D721Med (cell line): ENCODE results near the gene ABHD8.
A peak's percentile ranks its signal among the peaks of the same experiment; 100 is the strongest.

Experiments used
- DNase-seq: peaks from one replicate; pipeline ENCODE4 v3.0.0; 2011; ENCODE audit warnings: low spot score; ENCODE audit not compliant: insufficient read length
- FAIRE-seq: peaks from 2 replicates; lab custom pipeline; 2011; peaks lifted over from hg19 to GRCh38; lab: Jason Lieb, UNC
- CTCF ChIP-seq: IDR thresholded peaks from 2 replicates; pipeline ENCODE4 v1.5.1; 2012; ENCODE audit warnings: mild to moderate bottlenecking, control low read depth; ENCODE audit not compliant: insufficient read depth; ENCODE audit errors: missing control alignments

ABHD8 gene

GRCh38 chr19:17319473-17320238 lies 16.4 kb upstream of the ABHD8 start:
- no peak for TF ChIP-seq CTCF

DNA sequence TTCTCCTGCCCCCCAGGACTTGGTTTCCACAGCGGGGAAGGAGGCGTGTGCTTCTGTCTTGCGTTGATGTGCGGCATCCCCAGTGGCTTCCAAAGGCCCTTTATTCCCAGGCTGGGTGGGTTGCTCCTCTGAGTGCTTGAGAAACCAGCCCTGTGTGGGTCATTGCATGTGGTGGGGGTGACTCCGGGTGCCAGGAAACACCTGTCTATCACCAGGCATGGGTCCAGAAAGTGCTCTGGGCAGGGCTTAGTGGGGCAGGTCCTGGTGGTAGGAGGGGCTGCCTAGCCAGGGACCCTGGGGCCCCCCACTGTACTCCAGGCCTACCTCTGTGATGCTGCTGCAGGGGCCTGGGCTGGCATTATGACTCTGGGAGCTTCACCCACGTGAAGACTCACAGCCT lies 15.7 kb upstream of the ABHD8 start:
- FAIRE-seq (no peak), DNase-seq (peak; percentile 12)
- TF ChIP-seq CTCF: no peak

More at GRCh38 chr19:17319473-17320238, 16.4 kb upstream of the ABHD8 start:
- FAIRE-seq: no peak
- peak; percentile 3 for DNase-seq

- TF ChIP-seq CTCF: no peak
- FAIRE-seq (no peak), DNase-seq (peak; percentile 8)
Observed at GRCh38 chr19:17314007-17314593, 10.9 kb upstream of the ABHD8 start.

- TF ChIP-seq CTCF: no peak
- DNase-seq: peak; percentile 11
- FAIRE-seq: no peak
Observed at GRCh38 chr19:17312189-17313113, 9.2 kb upstream of the ABHD8 start.

DNA sequence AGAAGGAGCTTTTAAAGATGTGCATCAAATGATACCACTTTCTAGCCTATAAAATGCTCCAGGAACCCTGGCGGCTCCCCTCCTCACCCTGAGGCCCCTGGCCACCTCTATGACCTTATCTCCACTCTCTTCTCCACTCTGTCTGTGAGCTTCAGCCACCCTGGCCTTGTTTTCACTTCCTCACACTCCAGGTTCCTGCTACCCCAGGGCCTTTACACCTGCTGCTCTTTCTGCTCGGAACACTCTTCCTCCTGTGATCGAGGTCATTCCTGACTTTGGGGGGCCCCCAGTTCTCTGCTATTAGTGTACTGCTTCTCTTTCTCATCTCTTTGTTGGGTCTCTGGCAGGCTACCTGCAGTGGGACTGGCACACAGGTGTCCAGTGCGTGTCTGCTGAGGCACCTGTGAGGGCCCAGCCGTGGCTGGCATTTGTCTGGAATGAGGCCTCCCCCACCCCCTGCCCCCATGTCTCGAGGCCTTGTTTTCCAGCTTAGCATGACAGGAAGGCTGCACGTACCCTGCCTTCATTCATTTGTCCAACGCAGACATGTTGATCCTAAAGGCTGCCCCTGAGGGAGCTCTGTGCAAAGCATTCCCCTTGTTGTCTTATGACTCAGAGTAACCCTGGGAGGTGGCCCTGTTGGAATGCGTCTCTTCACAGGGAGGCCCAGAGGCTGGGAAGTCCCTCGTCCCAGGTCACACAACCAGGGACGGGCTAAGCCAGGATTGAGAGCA lies 8.4 kb upstream of the ABHD8 start:
- no peak for TF ChIP-seq CTCF
- FAIRE-seq: no peak
- peak; percentile 14 for DNase-seq

- FAIRE-seq: no peak
- no peak for DNase-seq
- TF ChIP-seq CTCF: no peak
Observed at GRCh38 chr19:17309965-17310461, 6.8 kb upstream of the ABHD8 start.
